Muscle of arm (tissue), 12 donors: Measurements from ENCODE around the gene RET. TPM values are rescaled to one million over a fixed set of nuclear protein-coding genes. Genes with fewer than 3 reads are reported as not detected.

Experiments
- DNase-seq: peaks from one replicate; pipeline ENCODE4 v3.0.0-alpha.2; 2013
- polyA plus RNA-seq, 12 donors: library from polyadenylated mRNA; unstranded; fragments of 120-200 nt; gene quantifications; one replicate each; pipeline ENCODE4 v1.2.1, GENCODE V29; 2013; ENCODE audit not compliant: insufficient read length in 12 of 12

The RET gene
- polyA plus RNA-seq, 12 donors = 0.52 to 17.0 (median 3.2) TPM; not detected in 1

GRCh38 chr10:43106256-43107091, 29.6 kb downstream of the RET start:
- DNase-seq = no peak

DNA sequence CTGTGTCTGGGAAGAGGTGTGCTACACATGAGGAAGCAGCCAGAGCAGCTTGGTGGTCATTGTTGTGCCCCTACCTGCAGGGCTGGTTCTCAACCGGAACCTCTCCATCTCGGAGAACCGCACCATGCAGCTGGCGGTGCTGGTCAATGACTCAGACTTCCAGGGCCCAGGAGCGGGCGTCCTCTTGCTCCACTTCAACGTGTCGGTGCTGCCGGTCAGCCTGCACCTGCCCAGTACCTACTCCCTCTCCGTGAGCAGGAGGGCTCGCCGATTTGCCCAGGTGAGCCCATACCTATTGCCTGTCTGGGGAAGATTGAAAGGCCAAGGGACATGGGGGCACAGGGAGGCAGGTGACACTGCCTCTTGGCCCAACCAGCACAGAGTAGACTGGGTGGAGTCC, 32.1 kb downstream of the RET start:
- DNase-seq = no peak

GRCh38 chr10:43109671-43110249, 32.9 kb downstream of the RET start:
- DNase-seq = no peak

DNA sequence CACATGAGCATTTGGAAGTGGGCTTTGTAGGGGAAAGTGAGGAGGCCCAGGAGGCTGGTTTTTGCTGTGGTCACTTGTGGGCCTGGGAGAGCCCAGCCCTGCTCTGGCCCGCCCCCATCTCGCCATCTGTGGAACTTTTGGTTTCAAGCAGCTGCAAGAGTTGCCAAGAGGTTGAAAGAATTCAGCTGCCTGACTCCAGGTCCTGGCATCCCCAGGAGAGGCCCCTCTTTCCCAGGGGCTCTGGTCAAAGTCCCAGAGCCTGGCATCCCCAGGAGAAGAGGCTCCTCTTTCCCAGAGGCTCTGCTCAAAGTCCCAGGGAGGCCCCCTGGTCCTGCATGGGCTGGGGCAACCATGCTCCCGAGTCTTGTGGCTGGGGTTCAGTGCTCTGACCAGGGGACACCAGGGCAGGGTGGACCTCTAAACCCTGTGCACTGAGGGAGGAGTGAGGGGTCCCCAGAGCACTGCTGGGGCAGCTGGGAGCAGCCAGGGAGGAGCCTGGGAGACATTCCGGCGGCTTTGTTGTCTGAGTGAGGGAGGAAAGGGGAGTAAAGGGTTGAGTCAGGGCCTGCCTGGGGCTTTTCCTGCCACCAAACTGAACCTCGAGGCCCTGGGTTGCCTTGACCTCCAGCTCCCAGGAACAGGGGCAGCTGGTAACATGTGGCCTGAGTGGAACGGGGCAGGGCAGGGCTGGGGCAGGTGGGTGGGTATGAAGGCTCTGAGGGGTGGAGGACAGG, 33.6 kb downstream of the RET start:
- DNase-seq = no peak

GRCh38 chr10:43111101-43111500, 34.2 kb downstream of the RET start:
- DNase-seq = no peak

DNA sequence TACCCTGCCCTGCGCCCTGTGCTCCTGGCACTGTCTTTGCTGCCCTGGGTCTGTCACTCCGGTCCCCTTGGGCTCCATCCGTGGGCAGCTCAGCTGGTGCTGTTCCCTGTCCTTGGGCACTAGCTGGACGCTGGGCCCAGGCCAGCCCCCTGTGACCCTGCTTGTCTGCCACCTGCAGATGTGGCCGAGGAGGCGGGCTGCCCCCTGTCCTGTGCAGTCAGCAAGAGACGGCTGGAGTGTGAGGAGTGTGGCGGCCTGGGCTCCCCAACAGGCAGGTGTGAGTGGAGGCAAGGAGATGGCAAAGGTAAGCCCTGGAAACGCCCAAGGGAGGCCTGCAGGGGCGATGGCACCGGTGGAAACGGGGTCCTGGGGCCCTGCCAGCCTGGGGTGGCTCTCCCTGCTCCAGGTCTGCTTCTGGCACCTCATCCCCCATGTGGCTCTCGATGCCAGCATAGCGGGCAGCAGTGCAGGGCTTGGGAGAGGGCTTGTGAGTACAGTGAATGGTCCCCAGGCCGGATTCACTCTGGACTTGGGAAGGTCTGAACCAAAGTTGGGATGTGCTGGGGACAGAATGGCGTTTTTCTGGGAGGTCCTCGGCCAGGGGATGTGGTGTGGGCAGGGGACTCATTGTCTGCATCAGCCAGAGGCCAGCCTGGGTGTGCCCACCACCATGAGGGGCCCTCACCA, 35.2 kb downstream of the RET start:
- no peak for DNase-seq

- no peak for DNase-seq
Observed at GRCh38 chr10:43112608-43112961, 35.7 kb downstream of the RET start.

- DNase-seq = no peak
Observed at GRCh38 chr10:43113201-43114087, 36.6 kb downstream of the RET start.

- DNase-seq = no peak
Observed at GRCh38 chr10:43114088-43114742, 37.3 kb downstream of the RET start.

- DNase-seq = no peak
Observed at GRCh38 chr10:43114743-43115611, 38.1 kb downstream of the RET start.

DNA sequence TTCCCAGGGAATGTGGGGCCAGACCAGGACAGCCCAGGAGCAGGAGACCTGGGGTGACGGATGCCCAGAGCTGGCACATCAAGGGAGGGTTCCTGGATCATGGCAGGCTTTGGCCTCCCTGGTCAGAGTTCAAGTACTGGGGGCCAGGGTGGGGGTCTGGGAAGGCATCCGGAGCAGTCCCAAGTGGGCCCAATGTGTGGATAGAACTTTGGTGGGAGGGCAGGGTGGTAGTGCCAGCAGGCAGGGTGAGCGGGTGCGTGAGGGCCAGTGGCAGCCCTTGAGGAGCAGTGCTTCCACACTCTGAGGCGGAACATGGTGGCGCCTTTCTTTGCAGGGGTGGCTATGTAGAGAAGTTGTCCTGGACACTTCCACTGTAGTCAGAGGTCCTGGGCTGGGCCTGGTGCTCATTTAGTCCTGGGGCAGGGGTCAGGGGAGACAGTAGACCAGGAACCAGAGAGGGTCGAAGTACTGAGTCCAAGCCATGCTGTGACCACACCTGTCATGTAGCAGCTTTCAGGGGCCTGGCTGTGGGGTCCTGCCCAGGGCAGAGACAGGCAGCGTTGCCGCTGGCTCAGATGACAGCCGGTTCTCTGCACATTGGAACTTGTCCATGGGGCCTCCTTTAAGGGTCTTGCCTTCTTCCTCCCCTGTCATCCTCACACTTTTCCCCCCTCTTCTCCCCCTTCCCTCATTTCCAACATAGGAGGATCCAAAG, 39.2 kb downstream of the RET start:
- no peak for DNase-seq

DNA sequence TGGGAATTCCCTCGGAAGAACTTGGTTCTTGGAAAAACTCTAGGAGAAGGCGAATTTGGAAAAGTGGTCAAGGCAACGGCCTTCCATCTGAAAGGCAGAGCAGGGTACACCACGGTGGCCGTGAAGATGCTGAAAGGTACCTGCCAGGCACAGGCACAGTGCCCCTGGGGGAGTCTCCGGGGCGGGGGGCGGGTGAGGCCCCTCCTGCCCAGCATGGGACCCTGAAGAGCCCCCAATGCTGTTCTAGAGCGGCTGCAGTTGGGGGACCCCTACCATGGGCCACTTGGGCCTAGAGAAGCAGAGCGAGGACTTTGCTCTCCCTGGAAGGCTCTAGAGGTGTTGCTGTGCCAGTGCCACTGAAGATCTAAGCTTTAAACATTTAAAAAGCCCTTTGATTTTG, 39.7 kb downstream of the RET start:
- DNase-seq = no peak

GRCh38 chr10:43117031-43117776, 40.3 kb downstream of the RET start:
- no peak for DNase-seq

DNA sequence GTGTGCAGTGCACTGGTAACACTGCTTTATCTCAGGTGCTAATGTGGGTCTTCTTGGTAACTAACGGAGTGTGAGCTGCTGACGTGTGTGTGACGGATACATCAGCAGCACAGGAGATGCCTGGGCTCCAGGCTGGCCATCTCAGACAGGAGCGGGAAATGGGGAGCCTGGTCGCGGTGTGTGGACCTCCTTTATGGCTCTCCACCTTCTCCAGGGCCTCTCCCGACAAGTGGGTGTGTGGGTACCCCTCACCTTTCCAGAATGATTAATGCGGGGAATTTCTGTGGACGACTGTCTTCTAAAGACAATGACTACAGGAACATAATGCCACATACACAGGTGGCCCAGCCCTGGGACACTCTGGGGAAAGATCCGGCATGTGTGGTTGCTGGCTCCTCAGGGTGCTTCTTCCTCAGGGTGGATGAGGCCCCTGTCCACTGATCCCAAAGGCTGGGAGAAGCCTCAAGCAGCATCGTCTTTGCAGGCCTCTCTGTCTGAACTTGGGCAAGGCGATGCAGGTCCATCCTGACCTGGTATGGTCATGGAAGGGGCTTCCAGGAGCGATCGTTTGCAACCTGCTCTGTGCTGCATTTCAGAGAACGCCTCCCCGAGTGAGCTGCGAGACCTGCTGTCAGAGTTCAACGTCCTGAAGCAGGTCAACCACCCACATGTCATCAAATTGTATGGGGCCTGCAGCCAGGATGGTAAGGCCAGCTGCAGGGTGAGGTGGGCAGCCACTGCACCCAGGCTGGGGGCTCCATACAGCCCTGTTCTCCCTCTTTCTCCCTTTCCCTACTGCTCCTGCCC, 41.1 kb downstream of the RET start:
- no peak for DNase-seq

GRCh38 chr10:43118631-43119415, 42.0 kb downstream of the RET start:
- DNase-seq = no peak

- no peak for DNase-seq
Observed at GRCh38 chr10:43119416-43120115, 42.7 kb downstream of the RET start.
